Progenitor cell of endocrine pancreas (in vitro differentiated cells): ENCODE data around the gene NEUROD2. TPM values are rescaled to one million over a fixed set of nuclear protein-coding genes. Genes with fewer than 3 reads are reported as not detected.

ENCODE experiments used
- DNase-seq: peaks from one replicate; pipeline ENCODE4 v3.0.0; 2021; ENCODE audit warnings: low spot score; ENCODE audit not compliant: unreplicated experiment
- H3K27ac Mint-ChIP-seq: 2 replicates; pipeline ENCODE4 v1.8.0; 2021; ENCODE audit warnings: mild to moderate bottlenecking, moderate library complexity, mixed read lengths
- H3K27me3 Mint-ChIP-seq: 2 replicates; pipeline ENCODE4 v1.8.0; 2021; ENCODE audit warnings: mixed read lengths
- H3K36me3 Mint-ChIP-seq: 2 replicates; pipeline ENCODE4 v1.8.0; 2022; ENCODE audit warnings: mixed read lengths; ENCODE audit not compliant: insufficient read depth
- H3K4me1 Mint-ChIP-seq: 2 replicates; pipeline ENCODE4 v1.8.0; 2021; ENCODE audit warnings: low read depth, mixed read lengths
- H3K4me3 Mint-ChIP-seq: 2 replicates; pipeline ENCODE4 v1.8.0; 2021; ENCODE audit warnings: low read depth, mild to moderate bottlenecking, moderate library complexity, mixed read lengths
- H3K9me3 Mint-ChIP-seq: 2 replicates; pipeline ENCODE4 v1.8.0; 2021; ENCODE audit warnings: low read depth, mixed read lengths
- CTCF ChIP-seq: fragments of 200-600 bp; sonication (generic); IDR thresholded peaks from one replicate; pipeline ENCODE4 v1.5.0; 2021; ENCODE audit warnings: antibody characterized with exemption, mild to moderate bottlenecking; ENCODE audit not compliant: unreplicated experiment
- total RNA-seq: library from RNA; stranded (reverse); gene quantifications from 2 replicates; pipeline ENCODE4 v1.2.1, GENCODE V29; 2021

The NEUROD2 gene
- total RNA-seq, 1 donor from 2014 or later, result not detected

GRCh38 chr17:39612291-39612894 lies 4.7 kb upstream of the NEUROD2 start:
- H3K4me1 Mint-ChIP-seq, result no peaks in the 10 kb centered on the region
- no peaks in the 10 kb centered on the region for H3K36me3 Mint-ChIP-seq
- TF ChIP-seq CTCF, result no peak
- H3K27me3 Mint-ChIP-seq, result peaks cover 82% of the 10 kb centered on the region
- no peak for DNase-seq
- H3K4me3 Mint-ChIP-seq, result no peak overlapping the region
- no peak overlapping the region for H3K27ac Mint-ChIP-seq
- H3K9me3 Mint-ChIP-seq, result no peaks in the 10 kb centered on the region

DNA sequence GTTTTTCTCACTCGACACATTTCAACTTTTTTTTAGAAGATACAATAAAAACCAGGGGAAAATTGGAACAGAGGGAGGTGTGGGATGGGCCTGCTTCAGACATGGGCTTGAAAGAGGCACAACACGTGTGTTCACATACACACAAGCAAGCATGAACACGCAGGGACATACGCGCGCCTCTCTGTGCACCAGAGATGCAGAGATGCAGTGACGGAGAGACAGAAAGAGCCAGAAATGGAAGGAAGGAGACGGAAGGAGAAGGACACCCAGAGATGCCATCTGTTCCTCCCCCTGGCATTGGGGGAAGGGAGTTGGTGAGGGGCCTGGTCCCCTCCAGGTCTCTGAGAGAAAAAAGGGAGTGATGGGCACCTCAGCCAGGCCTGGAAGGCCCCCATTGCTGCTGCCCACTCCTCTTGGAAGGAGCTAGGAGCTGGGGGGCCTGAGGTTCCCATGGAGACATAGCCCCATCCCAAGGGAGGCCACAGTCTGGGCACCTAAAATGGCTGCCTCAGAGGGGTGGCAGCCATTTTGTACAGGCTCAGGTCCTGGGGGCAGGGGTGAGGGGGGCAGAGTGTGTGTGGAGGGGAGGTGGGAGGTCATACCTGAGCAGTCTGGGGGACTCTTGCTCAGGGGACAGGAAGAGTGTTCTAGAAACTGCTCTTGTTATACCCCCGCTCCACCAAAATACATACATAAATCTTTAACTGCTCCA lies 3.8 kb upstream of the NEUROD2 start:
- Mint-ChIP-seq H3K9me3 (no peaks in the 10 kb centered on the region), H3K4me3 (no peak overlapping the region), H3K36me3 (no peaks in the 10 kb centered on the region), H3K4me1 (no peaks in the 10 kb centered on the region), H3K27ac (no peak overlapping the region), H3K27me3 (peaks cover 77% of the 10 kb centered on the region)
- TF ChIP-seq CTCF, result no peak
- no peak for DNase-seq

- no peak overlapping the region for H3K27ac Mint-ChIP-seq
- H3K36me3 Mint-ChIP-seq, result no peaks in the 10 kb centered on the region
- no peaks in the 10 kb centered on the region for H3K9me3 Mint-ChIP-seq
- no peak overlapping the region for H3K4me3 Mint-ChIP-seq
- no peak for DNase-seq
- no peaks in the 10 kb centered on the region for H3K4me1 Mint-ChIP-seq
- H3K27me3 Mint-ChIP-seq, result peaks cover 71% of the 10 kb centered on the region
- TF ChIP-seq CTCF, result no peak
These were observed 1.8 kb upstream of the NEUROD2 start for GRCh38 chr17:39609416-39610025.

GRCh38 chr17:39608142-39608981 lies 642 bp upstream of the NEUROD2 start:
- no peak for TF ChIP-seq CTCF
- H3K36me3 Mint-ChIP-seq, result no peaks in the 10 kb centered on the region
- H3K27ac Mint-ChIP-seq, result no peak overlapping the region
- H3K4me3 Mint-ChIP-seq, result no peak overlapping the region
- no peak for DNase-seq
- no peaks in the 10 kb centered on the region for H3K9me3 Mint-ChIP-seq
- H3K27me3 Mint-ChIP-seq, result peaks cover 66% of the 10 kb centered on the region
- H3K4me1 Mint-ChIP-seq, result no peaks in the 10 kb centered on the region
